GM21576 (cell line): ENCODE results near the gene LGR4.
A peak's percentile ranks its signal among the peaks of the same experiment; 100 is the strongest.

Experiments
- ATAC-seq: cut with Tn5 transposase; IDR thresholded peaks from one replicate; pipeline ENCODE4 v1.9.1; 2021; ENCODE audit warnings: mild to moderate bottlenecking, moderate library complexity; ENCODE audit not compliant: unreplicated experiment

The LGR4 gene

GRCh38 chr11:27386181-27386845, 86.3 kb downstream of the LGR4 start:
- ATAC-seq: no peak

DNA sequence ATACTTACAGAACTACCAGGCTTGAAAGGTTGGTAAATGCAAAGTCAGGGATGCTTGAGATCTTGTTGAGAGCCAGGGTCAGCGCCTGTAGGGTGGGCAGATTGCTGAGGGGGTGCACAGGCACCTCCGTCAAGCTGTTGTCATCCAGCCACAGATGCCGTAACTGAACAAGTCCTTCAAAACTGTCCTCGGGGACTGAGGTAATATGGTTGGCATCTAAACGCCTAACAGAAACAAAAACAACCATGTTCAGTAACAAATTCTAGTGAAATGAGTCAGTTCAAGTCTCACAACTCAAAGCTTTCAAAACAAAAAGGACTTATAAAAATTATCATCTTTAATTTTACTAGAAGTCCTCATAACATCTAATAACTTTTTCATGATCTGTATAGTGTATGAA, 87.3 kb downstream of the LGR4 start:
- no peak for ATAC-seq

- ATAC-seq: no peak
These were observed 88.4 kb downstream of the LGR4 start for GRCh38 chr11:27384227-27384626.

DNA sequence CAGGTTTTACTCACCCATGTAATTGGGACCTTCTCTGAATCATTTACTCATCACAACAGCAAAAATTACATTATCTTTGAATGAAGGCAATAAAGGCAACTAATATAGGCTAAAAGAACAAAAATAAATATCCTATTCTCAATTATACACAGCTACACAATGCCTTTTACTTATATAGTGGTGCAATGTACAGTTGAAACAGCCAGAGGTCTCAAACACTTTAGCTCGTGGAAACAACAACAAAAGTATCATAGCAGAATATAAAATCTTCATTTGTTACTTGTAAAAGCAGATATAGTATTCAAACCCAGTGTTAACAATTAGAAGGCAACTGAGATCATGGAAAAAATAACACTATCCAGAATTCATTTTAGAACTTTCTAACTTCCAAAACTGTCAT, 88.9 kb downstream of the LGR4 start:
- ATAC-seq: no peak

- ATAC-seq: no peak
These were observed 91.3 kb downstream of the LGR4 start for GRCh38 chr11:27381238-27381666.

- no peak for ATAC-seq
These were observed 91.8 kb downstream of the LGR4 start for GRCh38 chr11:27380771-27381170.

DNA sequence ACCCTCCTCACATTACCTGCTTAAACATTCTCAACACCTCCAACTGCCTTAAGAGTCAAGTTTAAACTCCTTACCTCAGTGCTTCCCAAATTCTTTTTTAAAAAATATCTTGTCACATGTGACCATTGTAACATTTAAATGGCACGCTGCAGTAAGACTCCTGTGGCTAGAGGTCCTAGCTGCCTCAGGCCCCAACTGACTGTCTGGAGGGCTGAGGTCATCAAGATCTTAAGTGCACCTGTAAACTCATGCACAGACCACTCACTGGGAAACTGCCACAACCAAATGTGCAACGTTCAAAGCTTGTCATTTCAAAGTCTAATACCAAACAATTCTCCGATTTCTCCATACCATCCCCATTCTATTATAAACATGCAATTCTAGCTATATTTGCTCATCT, 93.1 kb downstream of the LGR4 start:
- ATAC-seq: no peak

- no peak for ATAC-seq
These were observed 97.2 kb downstream of the LGR4 start for GRCh38 chr11:27375370-27375769.

- ATAC-seq: no peak
These were observed 98.6 kb downstream of the LGR4 start for GRCh38 chr11:27373856-27374602.

DNA sequence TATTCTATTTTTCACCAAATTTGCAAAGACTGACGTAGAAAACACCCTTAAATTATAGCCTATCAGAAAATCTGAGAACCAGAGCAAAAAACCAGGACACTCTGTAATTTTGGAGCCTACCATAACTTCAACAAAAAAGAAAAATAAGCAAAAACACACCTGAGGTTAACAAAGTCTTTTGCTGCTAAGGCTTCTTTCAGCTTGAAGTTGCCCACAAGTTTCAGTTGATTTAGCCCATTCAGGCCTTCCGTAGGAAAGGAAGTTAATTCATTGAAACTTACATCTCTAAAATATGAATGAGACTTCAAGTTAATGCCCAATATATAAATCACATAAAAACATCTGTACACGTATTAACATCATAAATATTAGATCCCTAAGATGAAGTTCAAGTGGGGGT, 99.2 kb downstream of the LGR4 start:
- no peak for ATAC-seq

DNA sequence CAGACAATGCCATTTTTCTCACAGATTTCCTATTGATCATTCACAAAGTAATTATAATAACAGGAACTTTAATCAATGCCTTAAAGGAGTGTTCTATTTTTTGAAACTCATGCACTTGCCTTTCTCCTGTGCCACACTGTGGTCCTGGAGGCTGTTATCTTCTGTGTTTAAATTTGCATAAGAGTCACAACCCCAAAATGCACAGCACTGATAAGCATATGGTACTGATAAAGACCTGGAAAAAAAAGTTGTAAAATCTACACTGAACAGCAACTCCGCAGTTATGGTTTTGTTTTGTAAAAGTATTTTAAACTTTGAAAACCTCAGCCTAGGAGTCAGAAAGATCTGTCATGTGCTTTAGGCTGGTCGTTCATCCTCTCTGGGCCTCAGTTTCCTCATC, 100.4 kb downstream of the LGR4 start:
- no peak for ATAC-seq

- ATAC-seq: no peak
These were observed 101.1 kb downstream of the LGR4 start for GRCh38 chr11:27371489-27371888.

GRCh38 chr11:27370374-27370773, 102.2 kb downstream of the LGR4 start:
- no peak for ATAC-seq

DNA sequence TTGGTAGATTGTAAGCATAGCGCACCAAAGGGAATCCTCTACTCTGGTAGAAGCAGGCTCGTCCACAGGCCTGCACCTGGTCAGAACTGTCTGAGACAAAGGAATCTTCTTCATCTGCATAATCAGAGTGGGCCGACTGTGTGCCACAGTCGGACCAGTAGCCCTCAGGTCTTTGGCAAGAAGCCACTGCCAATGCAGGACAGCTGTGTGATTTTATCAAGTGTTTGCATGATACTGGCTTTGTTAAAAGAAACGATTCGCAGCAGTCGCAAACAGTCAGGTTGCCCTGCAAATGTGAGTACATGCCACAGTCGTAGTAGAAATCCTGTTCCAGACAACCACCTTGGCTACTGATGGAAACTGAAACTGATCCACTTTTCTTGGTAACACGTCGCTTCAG, 104.7 kb downstream of the LGR4 start:
- ATAC-seq: no peak

DNA sequence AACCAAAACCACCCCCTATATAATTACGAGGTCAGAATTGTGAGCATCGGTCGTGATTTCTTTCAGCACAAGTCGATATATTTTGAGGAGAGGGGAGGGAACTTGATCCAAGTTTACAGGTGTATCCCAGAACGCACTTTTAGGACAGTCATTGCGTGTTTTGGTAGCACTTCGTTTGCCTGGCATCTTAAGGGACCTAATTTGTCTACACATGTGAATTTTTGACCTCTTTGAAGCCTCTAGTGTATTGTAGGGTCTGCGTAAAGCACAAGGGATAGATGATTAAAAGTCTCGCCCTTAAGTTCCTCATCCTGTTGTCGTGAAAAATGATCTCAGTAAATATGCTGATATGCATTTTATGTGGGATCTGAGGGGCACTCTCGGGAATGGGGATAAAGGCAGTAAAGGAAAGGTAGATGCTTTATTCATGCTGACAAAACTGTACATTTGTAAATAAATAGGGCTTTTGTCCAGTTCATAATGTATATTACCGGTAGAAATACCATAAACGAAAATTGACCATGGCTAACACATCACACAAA, 108.9 kb downstream of the LGR4 start:
- ATAC-seq: no peak

GRCh38 chr11:27362749-27363575, 109.6 kb downstream of the LGR4 start, which contains the start of gene CCDC34:
Gene CCDC34 (minus strand): TSS chr11:27363215. CDS start chr11:27363194, 21 bp downstream.
- peak; percentile 99 for ATAC-seq

- no peak for ATAC-seq
These were observed 110.8 kb downstream of the LGR4 start for GRCh38 chr11:27361649-27362431.

DNA sequence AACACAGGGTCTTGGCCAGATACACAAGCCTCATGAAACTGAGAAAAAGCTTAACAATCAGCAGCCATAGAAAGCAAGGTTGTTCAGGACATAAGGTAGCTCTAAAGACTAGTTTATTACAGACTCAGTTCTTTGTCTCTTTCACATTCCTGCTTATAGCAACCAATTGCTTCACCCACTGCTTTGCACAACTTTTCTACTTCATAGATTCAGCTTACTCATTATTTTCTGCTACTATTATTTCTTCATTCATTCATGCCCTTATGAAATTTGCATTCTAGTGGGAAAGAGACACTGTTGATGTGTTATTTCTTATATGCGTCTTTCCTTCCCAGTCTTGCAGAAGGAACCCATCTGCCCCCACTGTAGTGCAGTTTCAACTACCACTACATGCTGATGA, 114.3 kb downstream of the LGR4 start:
- no peak for ATAC-seq

GRCh38 chr11:27357250-27357649, 115.3 kb downstream of the LGR4 start:
- no peak for ATAC-seq

GRCh38 chr11:27356624-27357222, 115.9 kb downstream of the LGR4 start:
- ATAC-seq: no peak
